Endothelial cell of umbilical vein (primary cell): Measurements from ENCODE around the gene THY1. TPM values are rescaled to one million over a fixed set of nuclear protein-coding genes. Genes with fewer than 3 reads are reported as not detected.
A peak's percentile ranks its signal among the peaks of the same experiment; 100 is the strongest.

ENCODE experiments used
- BruUV-seq: library from RNA; stranded (reverse); fragments of 400-500 nt; replicated peaks from 2 replicates; lab custom pipeline; 2021; lab: Mats Ljungman, UMichigan
- CTCF ChIA-PET: fragments of 300-600, 350-600 bp; sonication (Branson Sonifier 250); formaldehyde crosslinking; loops from one replicate; lab custom pipeline; 2021; ENCODE audit warnings: antibody characterized with exemption, inconsistent platforms; lab: Charles Lee
- POLR2A ChIA-PET: fragments of 300-600, 350-600 bp; sonication (Branson Sonifier 250); formaldehyde crosslinking; loops from one replicate; lab custom pipeline; 2021; ENCODE audit warnings: antibody characterized with exemption, inconsistent platforms; lab: Charles Lee
- DNase-seq: peaks from one replicate; pipeline ENCODE4 v3.0.0-alpha.2; 2011; ENCODE audit warnings: low read depth, low spot score
- FAIRE-seq: peaks from 2 replicates; lab custom pipeline; 2011; peaks lifted over from hg19 to GRCh38; lab: Jason Lieb, UNC
- H2AFZ ChIP-seq: 2 replicates; pipeline ENCODE4 v1.6.0; 2012; ENCODE audit warnings: low read depth, low read length, control low read depth, inconsistent platforms
- H3K27ac ChIP-seq: 2 replicates; pipeline ENCODE4 v1.5.1; 2011; ENCODE audit warnings: low read depth, mild to moderate bottlenecking, control low read depth, low read length, moderate library complexity; ENCODE audit not compliant: insufficient read depth
- H3K27me3 ChIP-seq, 2 experiments: 2 replicates each; pipeline versions ENCODE4 v1.6.0 to v1.6.1; 2011; ENCODE audit warnings: low read length in 2 of 2, mixed read lengths in 1 of 2; ENCODE audit not compliant: control insufficient read depth in 2 of 2, insufficient read depth in 2 of 2
- H3K36me3 ChIP-seq, 2 experiments: 2 replicates in 1 of 2; 3 replicates in 1 of 2; pipeline ENCODE4 v1.5.1; 2011; ENCODE audit warnings: low read length in 2 of 2, mild to moderate bottlenecking in 1 of 2, moderate library complexity in 1 of 2; ENCODE audit not compliant: control insufficient read depth in 2 of 2, insufficient read depth in 2 of 2; ENCODE audit errors: extremely low read depth in 1 of 2
- H3K4me1 ChIP-seq: 3 replicates; pipeline ENCODE4 v1.5.1; 2011; ENCODE audit warnings: mild to moderate bottlenecking, low read length; ENCODE audit not compliant: control insufficient read depth, insufficient read depth; ENCODE audit errors: extremely low read depth
- H3K4me2 ChIP-seq: 2 replicates; pipeline ENCODE4 v1.6.1; 2011; ENCODE audit warnings: low read length, control low read depth, mixed read lengths; ENCODE audit not compliant: insufficient read depth
- H3K4me3 ChIP-seq, 3 experiments: fragments of 200-600 bp in 1 of 3; sonication (generic), shearing (Covaris generic) in 1 of 3; replicated peaks in 1 of 3; 2 replicates each; pipeline ENCODE4 v1.5.1; 2011 to 2016; ENCODE audit warnings: control low read depth in 3 of 3, low read length in 3 of 3, mild to moderate bottlenecking in 2 of 3, inconsistent platforms in 1 of 3, low read depth in 1 of 3, moderate library complexity in 1 of 3; ENCODE audit not compliant: insufficient read depth in 1 of 3
- H3K79me2 ChIP-seq: 2 replicates; pipeline ENCODE4 v1.6.0; 2012; ENCODE audit warnings: low read length, inconsistent platforms; ENCODE audit not compliant: control insufficient read depth, insufficient read depth
- H3K9ac ChIP-seq: replicated peaks from 2 replicates; pipeline ENCODE3; 2011; ENCODE audit warnings: low read length, control low read depth; ENCODE audit not compliant: insufficient read depth; ENCODE audit errors: extremely low read depth
- H3K9me1 ChIP-seq: replicated peaks from 3 replicates; pipeline ENCODE4 v1.6.0; 2011; ENCODE audit warnings: mild to moderate bottlenecking, low read length; ENCODE audit not compliant: control insufficient read depth, insufficient read depth; ENCODE audit errors: extremely low read depth
- H3K9me3 ChIP-seq: replicated peaks from 2 replicates; pipeline ENCODE4 v1.5.1; 2012; ENCODE audit warnings: low read length, inconsistent platforms; ENCODE audit not compliant: control insufficient read depth, insufficient read depth
- H4K20me1 ChIP-seq: replicated peaks from 2 replicates; pipeline ENCODE3; 2011; ENCODE audit warnings: mild to moderate bottlenecking, low read length; ENCODE audit not compliant: control insufficient read depth, insufficient read depth; ENCODE audit errors: extremely low read depth
- CTCF ChIP-seq, 2 donors: IDR thresholded peaks; 1 replicate in 1 of 2; 2 replicates in 1 of 2; pipeline ENCODE4 v1.5.1; 2011; ENCODE audit warnings: low read length in 2 of 2, mild to moderate bottlenecking in 2 of 2, moderate library complexity in 2 of 2, control low read depth in 1 of 2, inconsistent platforms in 1 of 2, low read depth in 1 of 2; ENCODE audit not compliant: insufficient read depth in 1 of 2; ENCODE audit errors: extremely low read depth in 1 of 2
- GATA2 ChIP-seq: IDR thresholded peaks from 2 replicates; pipeline ENCODE4 v1.7.0; 2011; ENCODE audit warnings: low read depth, mild to moderate bottlenecking, moderate library complexity, mixed read lengths, low read length; ENCODE audit not compliant: insufficient read length, insufficient read depth
- dilution Hi-C: fragments of 300-500 bp; cut with MboI; formaldehyde crosslinking; loops from one replicate; pipeline ENCODE4 v1.15.0; 2019; ENCODE audit warnings: low sequenced_read_pairs; ENCODE audit not compliant: extremely low pct_ligation_motif_present
- intact Hi-C: fragments of 100-400 bp; cut with micrococcal nuclease; formaldehyde crosslinking; loops from one replicate; pipeline ENCODE4 v1.10.0; 2022
- polyA plus RNA-seq, 4 experiments: library from polyadenylated mRNA; depleted of rRNA in 3 of 4; stranded (reverse) in 3 of 4; unstranded in 1 of 4; fragments of >200 nt; gene quantifications; 2 replicates each; pipeline versions ENCODE4 v1.2.1 to v1.2.3, GENCODE V29; 2011 to 2012; ENCODE audit warnings: missing spikeins in 1 of 4
- total RNA-seq: library from RNA; stranded (reverse); gene quantifications from 2 replicates; pipeline ENCODE4 v1.2.3, GENCODE V29; 2021

THY1 gene
- total and polyA plus RNA-seq, 2 donors (not counting 3 experiments of a cell fraction or from before 2014, with no cell fraction given) = 0.75 to 1.4 TPM

- CTCF ChIA-PET = interaction anchor here (0.7 to 11.7 kb wide), 18 partner anchors 9 to 735 kb away, joined by 3 to 154 read pairs (median 4); partner anchors contain the start of genes C1QTNF5 and CBL
- Histone ChIP-seq H3K79me2 (no peaks in the 10 kb centered on the region), H3K9ac (no peak overlapping the region), H3K9me3 (no peaks in the 10 kb centered on the region), H3K27ac (no peak overlapping the region), H3K9me1 (no peaks in the 10 kb centered on the region), H3K27me3 (no peaks in the 10 kb centered on the region), H3K4me1 (no peaks in the 10 kb centered on the region), H3K36me3 (no peaks in the 10 kb centered on the region), H2AFZ (no peak overlapping the region), H4K20me1 (no peaks in the 10 kb centered on the region), H3K4me2 (no peak overlapping the region), H3K4me3 (no peak overlapping the region)
- BruUV-seq = no TSS peak
- intact Hi-C loops = loop anchor here (1.0 to 5.0 kb wide), 3 partner anchors 18 to 167 kb away; partner anchors contain the start of genes C1QTNF5 and CBL
- DNase-seq = peak; percentile 79
- dilution Hi-C loops = no loop called here
- no peak for TF ChIP-seq GATA2
- peak; percentile 90 to 92 for TF ChIP-seq CTCF (IDR thresholded peaks at IDR 0.05; ENCODE audit: extremely low read depth in 1 of 2, insufficient read depth in 1 of 2, low read depth in 1 of 2, low read length in 2 of 2)
- POLR2A ChIA-PET = interaction anchor here (1.0 kb wide), 1 partner anchor 33 kb away, joined by 12 read pairs; the partner anchor contains the start of gene C1QTNF5
- FAIRE-seq = peak; percentile 91
These were observed 48.9 kb downstream of the THY1 start for GRCh38 chr11:119373921-119374631.
